Cerebellar cortex (tissue), 1 donor: ENCODE data around the gene PVRIG.
"Not testable (repeated sequence)": the region's sequence is repeated elsewhere in the genome, so short reads cannot be mapped to it uniquely, and the experiment has no call there.

Source experiments
- DNase-seq: peaks from one replicate; pipeline ENCODE4 v3.0.0-alpha.2; 2015; ENCODE audit warnings: low spot score

Gene PVRIG

GRCh38 chr7:100195222-100195621 lies 24.5 kb upstream of the PVRIG start:
- no peak for DNase-seq

DNA sequence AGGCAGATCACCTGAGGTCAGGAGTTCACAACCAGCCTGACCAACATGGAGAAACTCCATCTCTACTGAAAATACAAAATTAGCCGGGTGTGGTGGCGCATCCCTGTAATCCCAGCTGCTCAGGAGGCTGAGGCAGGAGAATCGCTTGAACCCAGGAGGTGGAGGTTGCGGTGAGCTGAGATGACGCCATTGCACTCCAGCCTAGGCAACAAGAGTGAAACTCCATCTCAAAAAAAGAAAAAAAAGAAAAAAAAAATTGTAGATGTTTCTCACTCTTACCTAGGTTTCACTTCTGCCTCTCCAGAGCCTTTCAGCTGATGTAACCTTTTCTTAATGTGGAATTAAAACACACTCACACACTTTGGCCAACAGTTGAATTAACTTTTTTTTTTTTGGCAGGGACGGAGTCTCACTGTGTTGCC lies 23.8 kb upstream of the PVRIG start:
- DNase-seq: not testable (repeated sequence)

- no peak for DNase-seq
These were observed 21.5 kb upstream of the PVRIG start for GRCh38 chr7:100198266-100198665.

- no peak for DNase-seq
These were observed 19.1 kb upstream of the PVRIG start for GRCh38 chr7:100200693-100201092.

- no peak for DNase-seq
These were observed 15.3 kb upstream of the PVRIG start for GRCh38 chr7:100204454-100204853.

DNA sequence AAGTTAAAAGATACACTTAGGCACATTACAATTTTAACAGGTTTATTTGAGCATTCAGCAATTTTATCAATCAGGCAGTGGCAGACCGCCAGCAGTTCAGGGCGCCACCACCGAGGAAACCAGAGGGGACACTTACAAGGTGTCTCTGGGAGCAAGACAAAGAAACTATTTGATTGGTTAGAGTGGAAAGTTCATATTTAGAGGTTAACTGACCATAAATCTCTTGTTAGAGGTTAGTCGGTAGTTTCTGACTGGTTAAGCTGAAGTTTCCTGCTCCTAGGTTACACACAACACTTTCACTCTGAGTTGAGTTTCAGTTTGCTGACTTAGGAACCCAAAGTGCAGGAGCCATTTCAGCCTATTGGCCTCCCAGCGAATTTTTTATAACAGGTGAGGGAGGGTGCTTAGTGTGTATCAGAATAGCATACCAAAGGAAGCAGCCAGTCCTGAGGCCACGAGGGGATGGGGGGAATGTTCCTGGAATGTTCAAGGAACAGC lies 10.8 kb upstream of the PVRIG start:
- no peak for DNase-seq

DNA sequence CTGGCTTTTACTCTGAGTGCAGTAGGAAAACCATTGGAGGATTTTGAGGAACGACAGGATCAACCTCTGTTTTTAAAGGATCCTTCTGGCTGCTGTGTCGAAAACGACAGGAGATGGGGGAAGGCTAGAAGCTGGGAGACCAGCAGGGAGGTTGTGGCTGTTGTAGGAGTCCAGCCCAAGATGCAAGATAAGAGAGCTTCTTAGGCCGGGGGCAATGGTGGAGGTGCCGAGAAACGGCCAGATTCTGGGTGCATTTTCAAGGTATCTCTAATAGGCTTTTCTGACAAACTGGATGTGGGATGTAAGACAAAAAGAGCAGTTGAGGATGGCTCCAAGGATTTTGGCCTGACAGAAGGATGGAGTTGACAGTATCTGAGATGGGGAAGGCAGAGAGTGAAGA lies 10.3 kb upstream of the PVRIG start:
- DNase-seq: no peak

GRCh38 chr7:100210805-100211204 lies 8.9 kb upstream of the PVRIG start:
- no peak for DNase-seq

GRCh38 chr7:100211342-100211780 lies 8.4 kb upstream of the PVRIG start:
- no peak for DNase-seq

DNA sequence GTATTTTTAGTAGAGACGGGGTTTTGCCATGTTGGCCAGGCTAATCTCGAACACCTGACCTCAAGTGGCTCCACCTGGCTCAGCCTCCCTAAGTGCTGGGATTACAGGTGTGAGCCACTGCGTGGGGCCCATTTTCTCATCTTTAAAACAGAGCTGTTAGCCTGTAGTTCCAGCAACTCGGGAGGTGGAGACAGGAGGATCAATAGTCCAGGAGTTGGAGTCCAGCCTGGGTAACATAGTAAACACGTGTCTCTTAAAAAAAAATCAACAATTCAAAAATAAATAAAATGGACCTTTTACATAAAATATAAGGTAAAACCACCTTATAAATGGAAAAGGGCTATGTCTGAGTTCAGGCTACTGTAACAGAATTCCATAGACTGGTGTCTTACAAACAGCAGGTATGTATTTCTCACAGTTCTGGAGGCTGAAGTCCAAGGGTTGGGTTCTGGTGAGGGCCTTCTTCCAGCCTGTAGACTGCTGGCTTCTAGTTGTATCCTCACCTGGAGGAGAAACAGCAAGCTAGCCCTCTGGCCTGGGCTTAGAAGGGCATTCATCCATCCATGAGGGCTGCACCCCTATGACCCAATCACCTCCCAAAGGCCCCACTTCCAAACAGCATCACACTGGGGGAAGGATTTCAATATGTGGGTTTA lies 7.0 kb upstream of the PVRIG start:
- DNase-seq: no peak

DNA sequence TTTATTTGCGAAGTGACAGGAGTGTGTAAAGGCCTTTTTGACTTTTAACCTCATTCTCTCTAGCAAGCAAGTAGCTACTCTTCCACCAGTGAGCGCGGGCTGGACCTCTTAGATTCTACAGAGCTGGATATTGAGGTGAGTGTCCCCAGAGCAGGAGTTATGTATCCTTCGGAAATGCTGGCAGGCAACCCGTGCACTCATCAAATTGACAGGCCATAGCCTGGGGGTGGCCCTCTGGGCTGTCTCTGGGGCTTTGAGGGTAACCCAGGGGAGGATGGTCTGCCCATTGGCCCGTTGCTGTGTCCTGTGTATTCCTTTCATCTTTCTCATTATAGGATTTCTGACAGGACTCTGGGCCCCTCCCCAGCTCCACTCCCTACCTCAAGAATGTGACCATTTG lies 6.1 kb upstream of the PVRIG start:
- DNase-seq: no peak

GRCh38 chr7:100214356-100214755 lies 5.4 kb upstream of the PVRIG start:
- not testable (repeated sequence) for DNase-seq

DNA sequence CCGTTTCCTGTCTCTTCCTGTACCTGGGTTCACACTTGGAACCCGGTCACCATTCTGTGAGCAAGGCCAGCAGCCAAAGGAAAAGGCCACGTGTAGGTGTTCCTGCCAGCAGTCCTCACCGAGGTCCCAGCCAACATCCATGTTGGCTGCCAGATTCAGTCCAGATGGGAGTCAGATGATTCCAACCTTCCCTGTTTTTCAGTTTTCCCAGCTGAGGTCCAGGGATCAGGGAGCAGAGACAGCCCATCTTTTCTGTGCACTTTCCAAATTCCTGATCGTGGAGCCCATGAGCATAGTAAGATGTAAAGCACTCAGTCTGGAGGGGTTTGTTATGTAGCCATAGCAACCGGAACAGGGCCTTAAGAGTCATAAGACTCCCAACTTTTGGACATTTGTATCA lies 3.9 kb upstream of the PVRIG start:
- DNase-seq: peak; percentile 94

DNA sequence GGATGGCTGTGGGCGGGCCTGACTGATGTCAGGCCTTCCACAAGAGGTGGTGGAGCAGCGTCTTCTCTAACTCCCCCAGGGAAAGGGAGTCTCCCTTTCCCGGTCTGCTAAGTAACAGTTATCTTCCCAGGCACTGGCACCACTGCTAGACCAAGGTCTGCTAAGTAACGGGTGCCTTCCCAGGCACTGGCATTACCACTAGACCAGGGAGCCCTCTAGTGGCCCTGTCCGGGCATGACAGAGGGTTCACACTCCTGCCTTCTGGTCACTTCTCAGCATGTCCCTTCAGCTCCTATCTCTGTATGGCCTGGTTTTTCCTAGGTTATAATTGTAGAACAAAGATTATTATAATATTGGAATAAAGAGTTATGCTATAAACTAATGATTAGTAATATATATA lies 1.8 kb upstream of the PVRIG start:
- peak; percentile 78 for DNase-seq

DNA sequence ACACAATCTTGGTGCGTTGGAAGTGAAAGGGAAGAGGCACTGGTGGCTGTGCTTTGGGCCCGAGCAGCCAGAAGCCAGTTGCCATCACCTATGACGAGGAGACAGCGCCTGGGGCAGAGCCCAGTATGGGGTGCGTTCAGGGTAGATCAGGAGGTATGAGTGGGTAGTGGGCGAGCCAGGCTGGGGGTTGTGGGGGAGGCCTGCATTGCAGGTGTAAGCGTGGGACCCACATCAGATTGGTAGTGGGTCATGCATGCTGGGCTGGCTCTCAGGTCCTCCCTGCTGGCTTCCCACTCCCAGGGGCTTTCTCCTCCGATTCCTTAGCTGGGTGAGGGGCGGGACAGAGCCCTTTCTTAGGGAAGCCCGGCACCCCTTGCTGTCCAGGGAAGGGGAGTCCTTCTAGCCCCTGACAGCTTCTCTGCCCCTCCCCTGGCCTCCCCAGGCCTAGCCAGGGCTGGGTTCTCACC lies 445 bp upstream of the PVRIG start:
- DNase-seq: no peak

DNA sequence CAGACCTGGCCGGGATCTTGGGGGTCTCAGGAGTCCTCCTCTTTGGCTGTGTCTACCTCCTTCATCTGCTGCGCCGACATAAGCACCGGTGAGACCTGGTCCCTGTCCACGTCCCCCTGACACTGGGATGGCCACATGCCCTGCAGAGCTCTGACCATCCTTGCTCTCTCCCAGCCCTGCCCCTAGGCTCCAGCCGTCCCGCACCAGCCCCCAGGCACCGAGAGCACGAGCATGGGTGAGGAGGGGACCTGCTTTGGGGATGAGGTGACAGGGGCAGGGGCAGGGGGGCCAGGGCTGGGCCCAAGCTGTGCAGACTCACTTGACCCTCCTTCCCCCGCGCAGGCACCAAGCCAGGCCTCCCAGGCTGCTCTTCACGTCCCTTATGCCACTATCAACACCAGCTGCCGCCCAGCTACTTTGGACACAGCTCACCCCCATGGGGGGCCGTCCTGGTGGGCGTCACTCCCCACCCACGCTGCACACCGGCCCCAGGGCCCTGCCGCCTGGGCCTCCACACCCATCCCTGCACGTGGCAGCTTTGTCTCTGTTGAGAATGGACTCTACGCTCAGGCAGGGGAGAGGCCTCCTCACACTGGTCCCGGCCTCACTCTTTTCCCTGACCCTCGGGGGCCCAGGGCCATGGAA lies 959 bp downstream of the PVRIG start:
- DNase-seq: no peak

- DNase-seq: no peak
These were observed 1.5 kb downstream of the PVRIG start for GRCh38 chr7:100221231-100221718.

- DNase-seq: no peak
These were observed 2.2 kb downstream of the PVRIG start for GRCh38 chr7:100221767-100222444.

DNA sequence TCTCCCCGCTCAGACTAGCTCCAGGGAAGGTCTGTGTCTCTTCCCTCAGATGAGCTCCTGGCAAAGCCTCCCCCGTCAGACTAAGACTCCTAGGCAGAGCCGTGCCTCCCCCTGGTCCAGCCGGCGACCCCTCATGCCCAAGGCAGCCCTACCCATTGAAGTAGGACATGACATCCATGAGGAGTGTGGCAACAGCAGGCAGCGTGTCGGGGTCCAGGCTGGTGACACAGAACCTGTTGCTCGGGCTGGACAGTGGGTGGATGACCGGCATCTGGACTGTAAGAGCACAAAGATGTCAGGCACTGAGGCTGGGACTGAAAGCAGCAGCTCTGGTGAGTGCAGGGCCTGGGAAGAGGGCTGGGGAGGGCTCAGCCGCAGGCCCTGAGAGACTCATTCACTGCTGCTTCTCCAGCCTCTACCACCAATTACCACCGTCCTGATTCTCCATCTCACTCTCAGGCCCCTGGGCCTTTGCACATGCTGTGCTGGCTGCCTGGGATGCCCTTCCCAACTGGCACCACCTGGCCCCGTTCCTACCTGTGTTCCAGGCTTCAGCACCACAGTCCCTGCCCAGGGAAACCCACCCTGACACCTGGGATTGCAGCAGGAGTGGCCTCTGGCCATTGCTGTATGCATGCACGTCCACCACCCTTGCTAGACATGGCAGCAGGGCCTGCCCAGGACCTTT lies 2.8 kb downstream of the PVRIG start:
- DNase-seq: no peak

DNA sequence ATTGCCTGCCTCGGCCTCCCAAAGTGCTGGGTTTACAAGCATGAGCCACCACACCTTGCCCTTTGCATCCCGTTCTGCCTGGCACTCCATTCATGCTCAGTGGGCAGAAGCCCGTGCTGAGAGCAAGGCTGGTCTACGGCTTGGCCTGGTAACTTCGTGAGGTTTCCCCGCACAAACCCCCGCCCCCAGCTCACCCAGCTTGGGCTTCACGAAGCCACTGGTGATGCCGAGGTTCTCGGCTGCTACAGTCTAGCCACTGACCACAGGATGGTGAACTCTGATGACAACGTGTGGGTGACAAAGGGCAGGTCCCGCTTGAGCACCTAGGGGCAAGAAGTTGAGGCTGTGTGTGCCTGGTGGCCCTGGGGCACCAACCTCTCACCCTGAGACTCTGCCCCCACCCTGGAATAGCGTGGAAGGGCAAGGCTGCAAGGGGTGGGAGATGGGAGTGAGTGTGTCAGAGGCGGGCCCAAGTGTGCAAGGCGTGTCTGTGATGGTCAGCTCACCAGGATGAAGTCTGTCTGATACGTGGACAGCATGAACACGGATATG lies 3.7 kb downstream of the PVRIG start:
- not testable (repeated sequence) for DNase-seq

DNA sequence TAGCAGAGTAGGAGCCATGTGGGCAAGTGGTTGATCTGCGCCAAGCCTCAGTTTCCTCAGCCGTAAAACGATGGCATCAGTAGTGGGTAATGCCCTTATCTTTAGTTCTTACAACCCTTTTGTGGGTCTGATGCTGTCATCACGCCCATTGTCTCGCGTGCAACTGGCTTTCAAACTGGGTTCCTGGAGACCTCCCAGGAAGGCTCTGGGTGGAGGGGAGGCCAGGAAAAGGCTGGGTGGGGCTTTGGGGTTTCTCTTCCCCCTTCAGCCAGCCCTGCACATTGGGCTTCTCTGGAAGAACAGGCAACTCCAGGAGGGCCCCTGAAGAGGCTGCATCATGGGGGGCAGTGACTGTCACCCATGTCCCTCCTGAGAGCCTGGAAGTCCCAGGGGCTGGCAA lies 5.1 kb downstream of the PVRIG start:
- not testable (repeated sequence) for DNase-seq
